ENCODE measurements around the gene TOP2B. TPM values are rescaled to one million over a fixed set of nuclear protein-coding genes. Genes with fewer than 3 reads are reported as not detected.

The TOP2B gene
- total and polyA plus RNA-seq, 2 donors (not counting 1 experiment from before 2014, with no cell fraction given): 56.2 to 71.2 TPM

DNA sequence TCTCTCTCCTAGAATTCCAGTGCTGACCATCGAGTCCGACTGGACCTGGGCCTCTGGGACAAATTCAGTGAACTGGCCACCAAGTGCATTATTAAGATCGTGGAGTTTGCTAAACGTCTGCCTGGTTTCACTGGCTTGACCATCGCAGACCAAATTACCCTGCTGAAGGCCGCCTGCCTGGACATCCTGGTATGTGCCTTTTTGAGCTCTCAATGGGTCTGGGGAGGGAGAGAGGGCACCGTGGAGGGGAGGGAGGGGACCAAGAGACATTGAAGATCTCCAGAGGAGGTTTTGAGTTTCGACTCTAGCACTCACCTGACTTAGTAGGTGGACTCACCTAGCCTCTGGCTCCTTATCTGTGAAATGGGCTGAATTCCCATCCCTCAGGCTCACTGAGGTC is 84.2 kb downstream of the TOP2B start:
- H3K27ac ChIP-seq (ENCODE audit: insufficient read depth, low read length): no peak overlapping the region
- H4K20me1 ChIP-seq (ENCODE audit: control insufficient read depth, extremely low read depth, insufficient read depth, low read length): no peaks in the 10 kb centered on the region
- no peak overlapping the region for H3K4me3 ChIP-seq (replicated peaks in 1 of 4; ENCODE audit: control extremely low read depth in 1 of 4, insufficient read depth in 1 of 4, low read depth in 3 of 4, low read length in 4 of 4)
- no peaks in the 10 kb centered on the region for H3K79me2 ChIP-seq (ENCODE audit: control insufficient read depth, insufficient read depth, low read length)
- no peaks in the 10 kb centered on the region for H3K9me3 ChIP-seq (ENCODE audit: control insufficient read depth, insufficient read depth, low read depth, low read length)
- no peaks in the 10 kb centered on the region for H3K27me3 ChIP-seq (ENCODE audit: control insufficient read depth, insufficient read depth, low read length)
- DNase-seq (ENCODE audit: low read depth in 2 of 2): no peak
- H3K4me2 ChIP-seq (ENCODE audit: extremely low read depth, insufficient read depth, low read length): no peak overlapping the region
- H3K36me3 ChIP-seq (ENCODE audit: control insufficient read depth, insufficient read depth, low read length): no peaks in the 10 kb centered on the region
- no peak overlapping the region for H2AFZ ChIP-seq (ENCODE audit: low read length)
- TF ChIP-seq EZH2 (IDR thresholded peaks at IDR 0.05; ENCODE audit: low read length, missing control alignments): no peak
- TF ChIP-seq, protein P1, sequence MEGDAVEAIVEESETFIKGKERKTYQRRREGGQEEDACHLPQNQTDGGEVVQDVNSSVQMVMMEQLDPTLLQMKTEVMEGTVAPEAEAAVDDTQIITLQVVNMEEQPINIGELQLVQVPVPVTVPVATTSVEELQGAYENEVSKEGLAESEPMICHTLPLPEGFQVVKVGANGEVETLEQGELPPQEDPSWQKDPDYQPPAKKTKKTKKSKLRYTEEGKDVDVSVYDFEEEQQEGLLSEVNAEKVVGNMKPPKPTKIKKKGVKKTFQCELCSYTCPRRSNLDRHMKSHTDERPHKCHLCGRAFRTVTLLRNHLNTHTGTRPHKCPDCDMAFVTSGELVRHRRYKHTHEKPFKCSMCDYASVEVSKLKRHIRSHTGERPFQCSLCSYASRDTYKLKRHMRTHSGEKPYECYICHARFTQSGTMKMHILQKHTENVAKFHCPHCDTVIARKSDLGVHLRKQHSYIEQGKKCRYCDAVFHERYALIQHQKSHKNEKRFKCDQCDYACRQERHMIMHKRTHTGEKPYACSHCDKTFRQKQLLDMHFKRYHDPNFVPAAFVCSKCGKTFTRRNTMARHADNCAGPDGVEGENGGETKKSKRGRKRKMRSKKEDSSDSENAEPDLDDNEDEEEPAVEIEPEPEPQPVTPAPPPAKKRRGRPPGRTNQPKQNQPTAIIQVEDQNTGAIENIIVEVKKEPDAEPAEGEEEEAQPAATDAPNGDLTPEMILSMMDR (conservative IDR thresholded peaks at IDR 0.05 in 1 of 2, IDR thresholded peaks at IDR 0.05 in 1 of 2; ENCODE audit: low read depth in 1 of 2, low read length in 2 of 2): no peak
- H3K4me1 ChIP-seq (ENCODE audit: control insufficient read depth, extremely low read depth, insufficient read depth, low read length): peaks cover 4% of the 10 kb centered on the region
- no peak overlapping the region for H3K9ac ChIP-seq (ENCODE audit: insufficient read depth, low read length)

DNA sequence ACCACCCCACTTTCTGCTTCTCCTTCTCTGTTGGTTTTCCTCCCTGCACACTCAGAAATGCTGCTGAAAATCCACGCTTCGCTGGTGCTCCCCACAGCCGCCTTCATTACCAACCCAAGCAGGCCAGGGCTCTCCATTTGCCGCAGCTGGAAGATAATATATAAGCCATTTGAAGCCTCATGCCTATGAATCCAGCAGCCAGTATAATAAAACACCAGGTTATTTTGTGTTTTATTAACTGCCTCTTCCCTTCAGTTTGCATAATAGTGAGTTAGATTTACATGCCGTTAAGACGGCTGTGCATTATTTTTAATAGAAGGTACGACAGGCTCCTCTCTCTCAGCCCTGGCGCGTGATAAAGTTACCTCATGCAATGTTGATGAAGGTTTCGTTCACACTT is 86.6 kb downstream of the TOP2B start:
- Histone ChIP-seq H3K27me3 (ENCODE audit: control insufficient read depth, insufficient read depth, low read length) (no peaks in the 10 kb centered on the region), H3K9ac (ENCODE audit: insufficient read depth, low read length) (no peak overlapping the region), H3K4me3 (replicated peaks in 1 of 4; ENCODE audit: control extremely low read depth in 1 of 4, insufficient read depth in 1 of 4, low read depth in 3 of 4, low read length in 4 of 4) (no peak overlapping the region), H3K36me3 (ENCODE audit: control insufficient read depth, insufficient read depth, low read length) (no peaks in the 10 kb centered on the region), H3K4me2 (ENCODE audit: extremely low read depth, insufficient read depth, low read length) (no peak overlapping the region), H2AFZ (ENCODE audit: low read length) (no peak overlapping the region), H3K4me1 (ENCODE audit: control insufficient read depth, extremely low read depth, insufficient read depth, low read length) (peaks cover 7% of the 10 kb centered on the region), H3K9me3 (ENCODE audit: control insufficient read depth, insufficient read depth, low read depth, low read length) (no peaks in the 10 kb centered on the region), H4K20me1 (ENCODE audit: control insufficient read depth, extremely low read depth, insufficient read depth, low read length) (no peaks in the 10 kb centered on the region), H3K79me2 (ENCODE audit: control insufficient read depth, insufficient read depth, low read length) (no peaks in the 10 kb centered on the region), H3K27ac (ENCODE audit: insufficient read depth, low read length) (no peak overlapping the region)
- TF ChIP-seq EZH2 (IDR thresholded peaks at IDR 0.05; ENCODE audit: low read length, missing control alignments): no peak
- TF ChIP-seq, protein P1 (conservative IDR thresholded peaks at IDR 0.05 in 1 of 2, IDR thresholded peaks at IDR 0.05 in 1 of 2; ENCODE audit: low read depth in 1 of 2, low read length in 2 of 2): no peak
- no peak for DNase-seq (ENCODE audit: low read depth in 2 of 2)

DNA sequence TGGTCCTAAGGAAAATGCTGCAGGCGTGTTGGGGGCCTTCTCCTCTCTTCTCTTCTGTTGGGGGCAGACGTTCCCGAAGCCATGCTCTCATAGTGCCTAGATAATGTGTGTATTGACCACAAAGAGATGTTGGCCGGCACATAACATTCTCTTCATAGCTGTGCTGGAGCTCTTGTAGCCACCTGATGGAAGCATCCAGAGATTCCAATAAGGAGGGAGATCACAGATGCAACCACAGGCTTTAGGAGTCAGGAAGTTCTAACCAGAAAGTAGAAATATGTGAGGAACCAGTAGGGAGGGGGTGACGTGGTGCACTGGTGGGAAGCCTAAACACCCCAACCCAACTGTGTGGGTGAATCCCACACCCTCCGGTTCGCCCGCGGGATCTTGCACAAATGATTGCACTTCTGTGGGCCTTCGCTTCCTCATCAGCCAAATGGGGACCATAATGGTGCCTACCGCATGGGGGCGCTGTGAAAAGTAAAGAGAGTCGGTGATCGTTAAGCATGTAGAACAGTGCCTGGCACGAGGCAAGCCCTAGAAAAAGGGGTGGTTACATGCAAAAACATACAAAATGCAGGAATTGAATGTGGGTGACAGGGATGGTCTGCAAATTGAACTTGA is 87.8 kb downstream of the TOP2B start:
- no peak overlapping the region for H3K4me2 ChIP-seq (ENCODE audit: extremely low read depth, insufficient read depth, low read length)
- no peaks in the 10 kb centered on the region for H3K36me3 ChIP-seq (ENCODE audit: control insufficient read depth, insufficient read depth, low read length)
- no peaks in the 10 kb centered on the region for H3K79me2 ChIP-seq (ENCODE audit: control insufficient read depth, insufficient read depth, low read length)
- H2AFZ ChIP-seq (ENCODE audit: low read length): no peak overlapping the region
- H3K9me3 ChIP-seq (ENCODE audit: control insufficient read depth, insufficient read depth, low read depth, low read length): no peaks in the 10 kb centered on the region
- no peaks in the 10 kb centered on the region for H3K27me3 ChIP-seq (ENCODE audit: control insufficient read depth, insufficient read depth, low read length)
- DNase-seq (ENCODE audit: low read depth in 2 of 2): peak in 1 of 2 donors; percentile 77
- H3K4me3 ChIP-seq (replicated peaks in 1 of 4; ENCODE audit: control extremely low read depth in 1 of 4, insufficient read depth in 1 of 4, low read depth in 3 of 4, low read length in 4 of 4): no peak overlapping the region
- no peaks in the 10 kb centered on the region for H4K20me1 ChIP-seq (ENCODE audit: control insufficient read depth, extremely low read depth, insufficient read depth, low read length)
- no peak overlapping the region for H3K9ac ChIP-seq (ENCODE audit: insufficient read depth, low read length)
- H3K27ac ChIP-seq (ENCODE audit: insufficient read depth, low read length): no peak overlapping the region
- TF ChIP-seq EZH2 (IDR thresholded peaks at IDR 0.05; ENCODE audit: low read length, missing control alignments): no peak
- TF ChIP-seq, protein P1 (conservative IDR thresholded peaks at IDR 0.05 in 1 of 2, IDR thresholded peaks at IDR 0.05 in 1 of 2; ENCODE audit: low read depth in 1 of 2, low read length in 2 of 2): no peak
- H3K4me1 ChIP-seq (ENCODE audit: control insufficient read depth, extremely low read depth, insufficient read depth, low read length): peaks cover 7% of the 10 kb centered on the region
